T-helper 2 cell (primary cell): ENCODE measurements around the gene TRAT1.
A peak's percentile ranks its signal among the peaks of the same experiment; 100 is the strongest.

ENCODE experiments used
- DNase-seq, 5 experiments: peaks; one replicate each; pipeline versions ENCODE4 v3.0.0 to v3.0.0-alpha.2; 2012 to 2022
- total RNA-seq, 2 donors: gene quantifications; one replicate each; lab custom pipeline; 2026; lab: John Stamatoyannopoulos, UW

TRAT1 gene, protein sequence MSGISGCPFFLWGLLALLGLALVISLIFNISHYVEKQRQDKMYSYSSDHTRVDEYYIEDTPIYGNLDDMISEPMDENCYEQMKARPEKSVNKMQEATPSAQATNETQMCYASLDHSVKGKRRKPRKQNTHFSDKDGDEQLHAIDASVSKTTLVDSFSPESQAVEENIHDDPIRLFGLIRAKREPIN
- total RNA-seq: 126 to 168 reads per million in 2 donors

DNA sequence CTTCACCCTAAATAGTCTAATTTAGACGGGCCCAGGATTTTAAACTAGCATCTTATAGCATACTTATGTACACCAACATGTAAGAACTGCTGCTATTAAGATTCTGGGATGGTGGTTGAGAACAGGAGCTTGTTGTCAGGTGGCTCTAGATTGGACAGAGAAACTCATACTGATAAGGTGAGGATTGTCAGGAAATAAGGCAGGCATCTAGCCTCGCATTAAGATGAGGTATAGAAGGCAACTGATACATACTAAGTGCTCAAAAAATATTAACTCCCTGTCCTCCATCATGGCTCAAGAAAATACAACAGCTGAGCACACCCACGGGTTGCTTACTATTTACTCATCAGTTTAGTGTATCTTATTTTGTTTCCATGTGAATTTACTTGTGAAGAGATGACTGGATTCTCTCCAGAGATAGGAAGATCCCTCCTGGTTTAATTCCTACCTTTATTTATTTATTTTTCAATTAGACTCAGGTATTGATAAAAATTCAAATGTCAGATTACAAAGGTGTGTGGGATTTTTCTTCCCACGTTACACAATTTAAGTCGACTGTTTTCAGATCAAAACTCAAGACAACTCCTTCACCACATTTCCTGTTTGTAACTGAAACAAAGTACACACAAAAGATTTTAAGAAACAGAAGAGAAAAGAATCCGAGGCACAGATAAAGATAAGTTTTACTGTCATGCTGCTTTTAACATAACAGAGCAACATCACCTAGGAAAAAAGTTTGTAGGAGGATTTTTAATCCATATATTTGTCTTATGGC is at the start of gene TRAT1:
Gene TRAT1 (plus strand): TSS at position 664 of the 775 bp plus-strand sequence. CDS start 142 bp downstream, outside the sequence.
- peak in 1 of 5 experiments; percentile 85 for DNase-seq

DNA sequence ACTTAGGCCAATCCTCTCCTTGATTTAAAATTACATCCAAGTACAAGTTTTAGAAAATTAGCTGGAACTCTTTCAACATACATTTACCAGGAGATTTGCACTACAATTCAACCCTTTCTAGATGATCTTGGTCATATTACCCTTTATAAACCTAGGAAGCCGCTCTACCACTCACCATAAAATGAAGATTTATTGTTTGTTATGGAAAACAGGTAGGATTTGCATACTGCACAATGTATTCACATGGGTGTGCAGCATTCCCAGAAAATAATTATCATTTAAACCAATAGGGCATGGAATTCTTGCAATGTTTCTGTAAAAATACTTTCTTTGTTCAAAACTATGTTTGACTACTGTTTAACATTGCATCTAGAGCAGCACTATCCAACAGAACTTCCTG is 46.9 kb upstream of the TRAT1 start:
- no peak for DNase-seq

DNA sequence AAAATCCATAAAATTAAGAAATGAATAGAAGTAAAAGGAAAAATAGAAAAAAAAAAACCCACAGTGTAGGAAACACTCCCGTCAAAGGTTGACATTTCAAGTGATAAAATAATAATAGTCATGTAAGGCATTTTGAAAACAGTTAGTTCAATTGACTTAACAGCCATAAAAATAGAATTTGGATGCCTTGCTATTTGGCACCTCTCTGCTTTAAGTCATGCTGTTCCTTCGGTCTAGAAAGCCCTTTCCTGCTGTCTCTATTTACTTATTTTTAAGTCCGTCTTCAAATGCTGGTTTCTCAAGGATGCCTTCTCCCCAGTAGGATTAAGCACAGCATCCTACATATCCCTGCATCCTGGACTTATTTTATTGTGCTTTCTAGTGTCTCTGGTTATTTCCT is 43.1 kb upstream of the TRAT1 start:
- no peak for DNase-seq

DNA sequence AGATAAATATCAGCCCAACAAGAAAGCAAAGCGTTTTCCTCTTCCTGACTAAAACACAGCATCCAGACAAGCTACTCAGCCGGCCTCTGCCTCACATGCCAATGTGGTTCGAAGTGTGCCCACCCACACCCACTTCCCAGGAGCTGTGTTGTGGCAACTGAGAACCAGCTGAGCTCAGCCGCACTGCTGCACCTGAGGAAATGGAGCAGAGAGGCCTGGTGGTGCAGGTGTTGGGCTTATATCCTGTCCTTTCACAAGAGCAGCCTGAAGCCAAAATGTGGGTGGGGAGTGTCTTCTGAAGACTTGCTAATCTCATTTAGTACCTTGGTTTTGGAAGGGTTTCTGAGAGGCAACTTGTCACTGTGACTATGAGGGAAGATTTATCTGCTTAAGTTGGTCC is 42.4 kb upstream of the TRAT1 start:
- DNase-seq: peak in 4 of 5 experiments; percentile 1 to 74 (median 37)

DNA sequence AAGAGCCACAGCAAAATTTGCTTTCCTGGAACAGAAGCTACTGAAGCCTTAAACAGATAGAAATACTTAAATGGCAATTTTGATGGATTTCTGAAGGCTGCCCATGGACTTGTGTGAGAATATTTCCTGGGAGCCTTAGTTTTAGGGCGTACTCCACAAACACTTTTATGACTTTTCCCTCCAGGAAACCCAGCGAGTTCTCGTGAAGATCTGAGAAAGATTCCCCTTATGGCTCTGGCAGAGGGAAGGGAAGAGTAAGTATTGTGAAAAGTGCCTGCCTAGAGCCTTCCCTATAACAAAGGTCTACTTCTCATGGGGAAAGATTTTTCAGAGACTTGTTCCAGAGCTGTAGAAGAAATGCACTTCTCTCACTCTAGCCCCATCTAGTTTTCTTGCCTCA is 31.1 kb upstream of the TRAT1 start:
- DNase-seq: no peak

DNA sequence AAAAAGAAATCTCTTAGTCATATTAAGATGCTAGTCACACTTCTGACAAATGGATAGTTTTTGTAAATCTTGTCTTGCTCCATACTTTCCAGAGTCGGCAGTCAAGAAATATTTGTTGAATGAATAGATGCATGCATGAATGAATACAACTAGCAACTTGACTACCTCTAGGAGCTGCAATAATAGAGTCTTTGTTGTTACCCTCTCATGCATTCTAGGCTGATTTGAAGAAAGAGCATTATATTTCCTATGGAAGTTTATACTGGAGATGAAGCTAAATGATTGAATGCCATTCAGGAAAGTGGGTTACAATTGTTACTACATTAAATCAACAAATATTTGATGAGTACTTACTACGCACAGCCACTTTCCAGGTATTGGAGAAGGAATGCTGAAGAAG is 18.1 kb upstream of the TRAT1 start:
- no peak for DNase-seq

DNA sequence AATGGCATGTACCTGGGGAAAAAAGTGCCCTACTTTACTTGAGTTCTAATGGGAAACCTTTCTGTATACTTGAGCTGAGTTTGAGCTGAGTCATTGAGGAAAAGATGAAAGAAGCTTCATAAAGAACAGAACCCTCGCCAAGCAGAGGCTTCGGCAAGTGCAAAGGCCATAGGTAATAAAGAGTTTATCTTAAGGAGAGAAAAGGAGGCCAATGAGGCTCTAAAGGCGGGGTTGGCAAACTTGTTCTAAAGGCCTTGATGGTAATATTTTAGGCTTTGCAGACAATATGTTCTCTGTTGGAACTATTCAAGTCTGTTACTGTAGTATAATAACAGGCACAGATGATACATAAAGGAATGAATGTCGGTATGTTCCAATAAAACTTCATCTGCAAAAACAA is 17.6 kb upstream of the TRAT1 start:
- no peak for DNase-seq

DNA sequence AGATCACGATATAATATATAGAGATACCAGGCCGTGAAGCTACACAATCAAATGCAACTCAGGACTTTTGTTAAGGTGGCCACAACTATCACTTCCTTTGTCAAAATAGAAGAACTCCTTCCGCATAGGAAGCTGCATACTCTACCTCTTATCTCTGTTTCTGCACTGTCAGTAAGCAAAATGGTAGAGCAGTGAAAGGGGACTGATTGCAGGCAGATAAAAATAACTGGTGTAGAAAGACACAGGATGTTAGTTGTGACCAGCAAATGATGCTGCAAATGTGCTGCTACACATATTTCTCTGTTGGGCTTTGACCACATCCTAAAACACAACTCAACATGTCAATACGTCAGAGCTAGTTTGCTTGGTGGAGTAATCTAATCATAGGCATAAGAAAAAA is 16.3 kb upstream of the TRAT1 start:
- peak in 2 of 5 experiments; percentile 76 to 99 for DNase-seq

DNA sequence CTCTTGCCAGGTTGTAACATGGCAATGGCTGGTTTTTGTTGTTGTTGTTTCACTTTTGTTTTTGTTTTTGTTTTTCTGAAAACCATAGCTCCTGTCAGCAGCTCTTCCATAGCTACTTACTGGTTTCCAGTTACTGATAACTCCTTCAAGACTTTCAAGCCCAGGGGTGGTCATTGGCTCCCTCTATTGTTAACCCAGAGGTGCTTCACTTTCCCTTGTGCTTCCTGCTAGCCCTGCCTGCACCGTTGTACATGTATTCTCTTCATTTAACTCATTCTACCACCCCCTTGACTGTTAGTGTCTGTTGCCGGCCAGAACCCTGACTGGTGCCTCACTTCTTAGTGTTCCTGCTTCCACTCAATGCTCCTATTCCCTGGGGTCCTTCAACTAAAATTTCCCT is 4.2 kb upstream of the TRAT1 start:
- peak in 4 of 5 experiments; percentile 14 to 91 (median 48) for DNase-seq

DNA sequence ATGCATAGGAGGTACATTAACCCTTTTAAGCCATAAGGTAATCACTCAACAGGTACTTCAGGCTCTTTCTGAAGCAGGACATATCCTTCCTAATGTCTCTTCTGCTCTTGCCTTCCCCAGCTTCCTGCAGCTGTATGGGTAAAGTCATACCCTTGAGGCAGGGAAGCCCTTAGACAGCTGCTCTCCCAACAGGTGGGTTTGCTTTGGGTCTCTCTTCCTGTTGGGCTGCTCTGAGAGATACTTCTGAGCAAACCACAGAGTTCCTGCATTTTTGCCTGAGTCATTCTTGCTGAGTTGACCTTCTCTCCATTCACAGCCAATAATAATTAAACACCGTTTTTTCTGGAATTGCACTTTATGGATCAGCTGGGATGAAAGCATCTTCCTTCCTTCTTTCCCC is 2.0 kb upstream of the TRAT1 start:
- DNase-seq: peak in 1 of 5 experiments; percentile 43

DNA sequence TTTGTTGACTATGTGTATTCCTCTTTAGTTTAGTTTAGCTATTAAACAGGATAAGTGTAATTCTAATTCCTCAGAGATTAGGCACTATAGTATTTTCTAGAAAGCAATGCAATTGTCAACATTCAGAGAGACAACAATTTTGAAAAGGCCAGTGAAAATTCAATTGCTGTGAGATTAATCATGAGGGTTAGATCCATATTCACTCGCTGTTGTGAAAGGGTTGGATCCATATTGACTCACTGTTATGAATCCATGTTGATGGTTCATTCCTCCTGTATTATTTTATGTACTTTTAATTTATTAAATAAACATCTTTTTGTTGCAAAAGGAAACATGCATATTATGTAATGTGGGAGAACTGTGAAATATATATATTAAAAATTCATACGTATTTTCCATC is 641 bp downstream of the TRAT1 start:
- DNase-seq: peak in 1 of 5 experiments; percentile 70

DNA sequence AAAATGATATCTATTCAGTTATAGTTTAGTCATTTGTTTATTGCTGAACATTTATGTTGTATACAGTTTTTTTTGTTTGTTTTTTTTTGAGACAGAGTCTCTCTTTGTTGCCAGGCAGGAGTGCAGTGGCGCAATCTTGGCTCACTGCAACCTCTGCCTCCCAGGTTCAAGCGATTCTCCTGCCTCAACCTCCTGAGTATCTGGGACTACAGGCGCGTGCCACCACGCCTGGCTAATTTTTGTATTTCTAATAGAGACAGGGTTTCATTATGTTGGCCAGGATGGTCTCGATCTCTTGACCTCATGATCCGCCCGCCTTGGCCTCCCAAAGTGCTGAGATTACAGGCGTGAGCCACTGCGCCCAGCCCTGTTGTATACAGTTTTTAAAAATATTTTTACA is 1.2 kb downstream of the TRAT1 start:
- DNase-seq: peak in 1 of 5 experiments; percentile 42

DNA sequence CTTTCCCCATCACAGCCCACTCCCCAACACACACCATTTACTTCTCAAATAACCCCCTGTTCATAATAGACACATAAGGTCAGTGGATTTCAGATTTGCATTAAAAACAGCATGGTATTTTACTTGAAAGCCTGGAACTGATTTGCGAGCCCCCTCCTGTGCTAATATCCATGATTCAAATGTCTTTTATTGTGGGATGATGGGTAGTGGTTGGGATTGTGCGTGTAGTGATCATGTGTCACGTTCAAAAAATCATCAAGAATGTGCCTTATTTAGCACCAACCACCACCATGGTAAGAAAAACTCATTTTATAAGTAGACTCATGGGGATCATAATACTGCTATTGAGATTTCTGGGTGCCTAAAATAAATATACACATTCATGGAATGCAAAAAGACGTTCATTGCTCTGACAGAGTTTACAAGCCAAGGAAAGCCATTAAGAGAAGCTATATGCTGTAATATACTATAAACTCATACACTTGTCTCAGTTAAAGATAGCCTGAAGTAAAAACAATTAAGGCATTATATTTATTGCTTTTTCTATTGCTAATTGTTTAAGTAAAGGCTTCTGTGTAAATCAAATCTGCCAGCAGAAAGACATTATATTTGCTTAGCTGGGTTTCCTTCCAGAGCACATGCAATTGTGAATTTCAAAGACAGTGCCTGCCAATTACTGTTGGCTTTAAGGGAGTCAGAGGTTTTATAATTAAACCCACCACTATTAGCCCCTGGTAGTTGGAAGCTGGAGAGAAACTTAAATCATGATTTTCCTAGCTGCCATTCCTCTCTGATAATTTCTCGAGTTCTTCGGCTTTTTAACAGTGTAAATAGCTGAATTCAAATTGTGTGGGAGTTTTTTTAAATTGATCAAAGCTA is 4.0 kb downstream of the TRAT1 start:
- DNase-seq: no peak

DNA sequence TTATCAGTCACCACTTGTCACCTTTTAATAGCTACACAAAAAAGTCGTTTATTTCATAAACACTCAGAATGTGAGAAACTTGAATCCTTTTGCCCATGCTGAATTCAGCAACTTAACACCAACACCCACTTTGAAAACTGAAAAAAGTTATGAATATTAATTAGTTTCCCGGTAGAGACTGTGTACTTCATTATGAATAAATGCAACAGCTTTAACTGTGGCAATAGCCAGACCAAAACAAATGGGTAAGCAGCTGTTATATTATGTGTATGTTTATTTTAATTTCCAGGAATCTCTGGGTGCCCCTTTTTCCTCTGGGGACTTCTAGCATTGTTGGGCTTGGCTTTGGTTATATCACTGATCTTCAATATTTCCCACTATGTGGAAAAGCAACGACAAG is 7.8 kb downstream of the TRAT1 start:
- no peak for DNase-seq

DNA sequence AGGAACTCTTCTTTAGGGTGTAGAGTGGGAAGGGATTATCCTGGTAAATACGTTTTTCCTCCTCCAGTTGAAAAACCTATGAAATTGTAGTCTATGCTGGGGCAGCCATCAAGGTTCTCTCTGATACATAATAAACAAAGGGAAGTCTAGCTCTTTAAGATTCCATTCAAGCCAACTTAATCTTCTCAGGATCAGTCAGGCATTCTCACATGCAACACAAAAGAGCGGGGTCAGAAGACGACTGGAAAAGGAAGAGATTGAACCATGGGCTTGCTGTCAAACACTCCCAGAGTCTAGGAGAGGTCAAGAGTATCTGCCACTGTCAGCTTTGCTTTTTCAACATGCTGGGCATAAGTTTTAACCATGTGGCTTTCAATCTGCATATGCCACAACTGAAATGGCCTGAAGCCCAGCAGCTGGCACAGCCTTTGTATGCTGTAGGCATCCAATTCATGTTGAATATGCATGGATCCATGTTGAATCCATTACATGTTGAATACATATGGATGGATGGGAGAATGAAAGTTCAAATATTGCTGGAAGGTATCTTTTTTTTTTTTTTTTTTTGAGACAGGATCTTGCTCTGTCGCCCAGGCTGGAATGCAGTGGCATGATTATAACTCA is 8.5 kb downstream of the TRAT1 start:
- DNase-seq: no peak

DNA sequence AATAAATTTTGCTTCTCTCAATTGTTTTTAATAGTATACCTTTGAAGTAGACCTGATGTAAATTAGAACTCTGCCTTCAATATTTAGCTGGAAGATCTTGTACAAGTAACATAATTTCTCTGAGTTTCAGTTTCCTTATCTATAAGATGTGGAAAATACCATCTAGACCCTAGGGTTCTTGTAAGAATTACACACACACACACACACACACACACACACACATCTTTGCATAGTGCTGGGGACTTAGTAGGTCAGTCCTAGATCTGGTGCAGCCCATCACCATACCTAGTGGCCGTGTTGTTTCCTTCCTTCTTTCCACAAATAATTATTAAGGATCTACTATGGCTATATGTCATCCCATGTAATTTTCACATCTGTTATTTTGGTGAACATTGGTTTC is 11.0 kb downstream of the TRAT1 start:
- DNase-seq: peak in 1 of 5 experiments; percentile 79

DNA sequence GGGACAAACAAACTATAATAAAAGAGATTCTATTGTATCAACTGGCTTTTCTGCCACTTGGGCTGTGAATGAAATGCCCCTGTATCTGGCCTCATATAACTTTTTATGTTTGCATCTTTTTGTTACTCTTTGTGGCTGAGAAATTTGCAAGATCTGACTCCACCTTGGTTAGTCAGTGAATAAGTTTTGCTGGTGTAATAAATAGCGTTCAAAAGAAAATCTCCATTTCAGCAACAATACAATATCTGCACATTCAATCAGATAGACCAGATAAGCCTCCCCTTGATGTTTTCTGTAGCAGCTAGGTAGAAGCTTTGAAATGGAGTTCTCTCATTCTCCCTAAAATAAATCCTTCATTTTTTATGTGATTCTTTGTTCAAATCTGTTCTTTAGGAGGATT is 12.0 kb downstream of the TRAT1 start:
- peak in 1 of 5 experiments; percentile 93 for DNase-seq

DNA sequence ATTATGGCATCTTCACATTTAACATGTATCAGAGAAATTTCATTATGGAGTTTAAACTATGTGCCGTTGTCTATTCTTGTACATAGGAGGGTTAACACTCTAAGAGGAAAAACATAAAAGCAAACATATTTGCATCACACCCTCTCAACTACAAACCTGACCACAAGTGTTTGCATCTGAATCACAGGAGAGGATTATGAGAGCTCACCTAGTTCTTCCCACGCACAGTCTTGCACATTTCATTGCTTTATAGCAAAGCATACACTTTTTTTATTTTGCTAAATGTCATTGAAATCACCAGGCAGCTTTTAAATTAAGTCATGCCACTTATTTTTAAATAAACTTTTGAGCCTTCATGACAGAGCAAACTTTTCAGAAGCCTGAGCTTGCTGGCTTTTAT is 12.5 kb downstream of the TRAT1 start:
- peak in 2 of 5 experiments; percentile 50 to 96 for DNase-seq

DNA sequence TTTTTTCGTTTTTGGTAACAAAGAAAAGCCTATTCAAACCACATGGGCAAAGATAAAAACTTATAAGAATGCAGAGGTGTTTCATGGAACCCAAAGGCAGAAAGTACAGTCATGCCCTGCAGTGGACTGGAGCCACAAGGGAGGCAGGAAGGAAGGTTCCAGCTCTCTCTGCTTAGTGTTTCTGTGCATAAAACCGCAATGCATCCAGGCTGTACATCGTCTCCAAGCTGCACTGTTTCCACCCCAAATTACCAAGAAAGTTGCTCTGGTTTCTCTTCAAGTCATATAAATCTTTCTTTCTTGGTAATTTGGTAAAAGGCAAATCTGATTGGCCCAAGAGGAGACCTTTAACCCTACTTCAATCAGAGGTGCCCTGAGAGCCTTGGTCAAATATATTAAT is 15.8 kb downstream of the TRAT1 start:
- peak in 2 of 5 experiments; percentile 27 to 94 for DNase-seq

DNA sequence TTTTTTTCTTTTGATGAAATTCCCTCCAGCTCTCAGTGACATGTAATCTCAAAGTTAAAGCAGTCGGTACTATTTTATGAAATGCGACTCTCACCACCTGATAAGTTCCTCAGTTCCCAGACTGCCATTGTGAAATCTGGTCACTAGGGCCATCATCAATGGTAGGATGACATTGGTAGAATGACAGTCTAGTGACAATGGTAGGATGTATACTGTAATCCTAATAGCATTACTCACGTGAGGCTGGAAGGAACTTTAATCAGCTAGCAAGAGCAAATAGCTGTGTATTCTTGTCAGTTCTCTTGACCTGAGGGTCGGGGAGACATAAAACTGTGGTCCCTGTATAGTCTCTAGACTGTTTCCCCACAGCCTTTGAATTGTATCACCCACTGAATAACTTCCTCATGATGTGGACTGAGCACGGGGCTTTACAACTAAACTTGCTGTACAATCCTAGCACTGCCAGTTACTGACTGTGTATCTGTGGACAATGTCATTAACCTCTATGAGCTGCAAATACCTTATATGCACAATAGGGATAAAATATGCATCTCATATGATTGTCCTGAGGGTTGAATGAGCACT is 23.2 kb downstream of the TRAT1 start:
- DNase-seq: no peak

DNA sequence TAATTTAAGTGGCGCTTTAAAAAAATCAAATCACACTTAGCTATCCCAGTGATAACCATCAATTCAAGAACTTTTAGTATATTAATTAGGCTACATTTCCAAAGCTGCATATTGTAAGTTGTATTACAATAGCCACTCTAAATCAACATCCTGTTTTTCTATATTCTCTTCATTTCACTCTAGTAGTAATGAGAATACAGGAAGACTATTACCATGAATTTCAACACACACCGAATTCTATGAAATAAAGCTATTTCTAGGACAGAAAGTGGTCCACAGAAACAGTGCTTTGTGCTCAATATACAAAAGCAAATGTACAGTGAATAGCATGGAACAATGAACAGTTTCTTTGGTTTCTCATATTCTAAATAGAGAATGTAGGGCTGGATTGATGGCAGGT is 24.6 kb downstream of the TRAT1 start:
- no peak for DNase-seq

DNA sequence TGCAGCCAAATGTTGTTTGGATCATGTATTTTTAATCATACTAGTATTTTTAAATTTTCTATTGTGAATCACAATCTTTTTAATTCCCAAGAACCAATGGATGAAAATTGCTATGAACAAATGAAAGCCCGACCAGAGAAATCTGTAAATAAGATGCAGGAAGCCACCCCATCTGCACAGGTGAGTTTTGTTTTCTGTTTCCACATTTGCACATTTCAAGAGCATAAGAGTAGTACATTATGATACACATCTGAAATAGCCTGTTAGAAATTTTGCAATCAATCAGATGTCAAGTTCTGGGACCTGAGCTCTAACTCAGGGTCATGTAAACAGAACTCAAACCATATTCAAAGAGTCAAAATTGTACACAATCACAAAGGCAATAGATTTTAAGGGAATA is 26.5 kb downstream of the TRAT1 start:
- DNase-seq: no peak
